Rectal smooth muscle tissue (tissue), 1 donor: ENCODE data around the gene SORCS2.

Experiments
- H3K27ac ChIP-seq: one replicate; pipeline ENCODE4 v1.7.0; 2013; ENCODE audit warnings: low read depth, low read length, inconsistent platforms
- H3K27me3 ChIP-seq: one replicate; pipeline ENCODE4 v1.7.0; 2013; ENCODE audit warnings: low read length; ENCODE audit not compliant: control insufficient read depth, insufficient read depth
- H3K36me3 ChIP-seq: one replicate; pipeline ENCODE4 v1.7.0; 2013; ENCODE audit warnings: low read length; ENCODE audit not compliant: control insufficient read depth, insufficient read depth
- H3K4me1 ChIP-seq: one replicate; pipeline ENCODE4 v1.7.0; 2013; ENCODE audit warnings: low read length; ENCODE audit not compliant: control insufficient read depth, insufficient read depth
- H3K4me3 ChIP-seq: one replicate; pipeline ENCODE4 v1.7.0; 2013; ENCODE audit warnings: low read length
- H3K9ac ChIP-seq: one replicate; pipeline ENCODE4 v1.7.0; 2013; ENCODE audit warnings: low read length

SORCS2 gene

GRCh38 chr4:7200801-7201200, 8.5 kb downstream of the SORCS2 start:
- Histone ChIP-seq H3K4me1 (peaks cover 8% of the 10 kb centered on the region), H3K27ac (peak overlapping the region; percentile 59), H3K4me3 (no peak overlapping the region), H3K36me3 (no peaks in the 10 kb centered on the region), H3K27me3 (no peaks in the 10 kb centered on the region), H3K9ac (no peak overlapping the region)

GRCh38 chr4:7201420-7202305, 9.3 kb downstream of the SORCS2 start:
- H3K27me3 ChIP-seq = no peaks in the 10 kb centered on the region
- H3K9ac ChIP-seq = no peak overlapping the region
- H3K4me3 ChIP-seq = no peak overlapping the region
- H3K4me1 ChIP-seq = peaks cover 17% of the 10 kb centered on the region
- peak overlapping the region; percentile 59 for H3K27ac ChIP-seq
- no peaks in the 10 kb centered on the region for H3K36me3 ChIP-seq

- Histone ChIP-seq H3K4me1 (peaks cover 22% of the 10 kb centered on the region), H3K36me3 (no peaks in the 10 kb centered on the region), H3K27me3 (no peaks in the 10 kb centered on the region), H3K27ac (no peak overlapping the region), H3K4me3 (no peak overlapping the region), H3K9ac (no peak overlapping the region)
These were observed 10.1 kb downstream of the SORCS2 start for GRCh38 chr4:7202411-7202810.

- peak overlapping the region; percentile 38 for H3K27ac ChIP-seq
- H3K9ac ChIP-seq = no peak overlapping the region
- no peaks in the 10 kb centered on the region for H3K36me3 ChIP-seq
- peaks cover 29% of the 10 kb centered on the region for H3K4me1 ChIP-seq
- H3K27me3 ChIP-seq = no peaks in the 10 kb centered on the region
- no peak overlapping the region for H3K4me3 ChIP-seq
These were observed 12.5 kb downstream of the SORCS2 start for GRCh38 chr4:7204656-7205387.

GRCh38 chr4:7206385-7206784, 14.0 kb downstream of the SORCS2 start:
- Histone ChIP-seq H3K9ac (no peak overlapping the region), H3K4me1 (peaks cover 29% of the 10 kb centered on the region), H3K36me3 (no peaks in the 10 kb centered on the region), H3K27me3 (no peaks in the 10 kb centered on the region), H3K4me3 (no peak overlapping the region), H3K27ac (peak overlapping the region; percentile 91)

- Histone ChIP-seq H3K4me3 (peak overlapping the region; percentile 15), H3K36me3 (no peaks in the 10 kb centered on the region), H3K4me1 (peaks cover 25% of the 10 kb centered on the region), H3K27ac (peak overlapping the region; percentile 91), H3K27me3 (no peaks in the 10 kb centered on the region), H3K9ac (no peak overlapping the region)
These were observed 14.7 kb downstream of the SORCS2 start for GRCh38 chr4:7206911-7207567.

- Histone ChIP-seq H3K36me3 (no peaks in the 10 kb centered on the region), H3K27me3 (no peaks in the 10 kb centered on the region), H3K4me3 (no peak overlapping the region), H3K9ac (no peak overlapping the region), H3K27ac (peak overlapping the region; percentile 91), H3K4me1 (peaks cover 24% of the 10 kb centered on the region)
These were observed 15.4 kb downstream of the SORCS2 start for GRCh38 chr4:7207628-7208231.

- peaks cover 24% of the 10 kb centered on the region for H3K4me1 ChIP-seq
- H3K9ac ChIP-seq = no peak overlapping the region
- no peaks in the 10 kb centered on the region for H3K27me3 ChIP-seq
- no peaks in the 10 kb centered on the region for H3K36me3 ChIP-seq
- peak overlapping the region; percentile 91 for H3K27ac ChIP-seq
- H3K4me3 ChIP-seq = no peak overlapping the region
These were observed 16.4 kb downstream of the SORCS2 start for GRCh38 chr4:7208509-7209451.

- Histone ChIP-seq H3K9ac (no peak overlapping the region), H3K27ac (no peak overlapping the region), H3K27me3 (no peaks in the 10 kb centered on the region), H3K4me3 (no peak overlapping the region), H3K4me1 (peaks cover 24% of the 10 kb centered on the region), H3K36me3 (no peaks in the 10 kb centered on the region)
These were observed 17.4 kb downstream of the SORCS2 start for GRCh38 chr4:7209699-7210098.

GRCh38 chr4:7210824-7211223, 18.5 kb downstream of the SORCS2 start:
- Histone ChIP-seq H3K27ac (no peak overlapping the region), H3K4me1 (peaks cover 21% of the 10 kb centered on the region), H3K9ac (no peak overlapping the region)

GRCh38 chr4:7212101-7212674, 19.9 kb downstream of the SORCS2 start:
- Histone ChIP-seq H3K4me3 (no peak overlapping the region), H3K4me1 (peaks cover 8% of the 10 kb centered on the region), H3K9ac (no peak overlapping the region), H3K27ac (no peak overlapping the region), H3K27me3 (no peaks in the 10 kb centered on the region), H3K36me3 (no peaks in the 10 kb centered on the region)

More at GRCh38 chr4:7210824-7211223, 18.5 kb downstream of the SORCS2 start:
- no peak overlapping the region for H3K4me3 ChIP-seq
- H3K27me3 ChIP-seq = no peaks in the 10 kb centered on the region
- H3K36me3 ChIP-seq = no peaks in the 10 kb centered on the region
